GM19452 (cell line): ENCODE data around the gene GBF1.

ENCODE experiments used
- ATAC-seq: cut with Tn5 transposase; IDR thresholded peaks from one replicate; pipeline ENCODE4 v1.9.1; 2021; ENCODE audit not compliant: unreplicated experiment

GBF1 gene

GRCh38 chr10:102406815-102407214, 161.5 kb downstream of the GBF1 start:
- ATAC-seq, result no peak

DNA sequence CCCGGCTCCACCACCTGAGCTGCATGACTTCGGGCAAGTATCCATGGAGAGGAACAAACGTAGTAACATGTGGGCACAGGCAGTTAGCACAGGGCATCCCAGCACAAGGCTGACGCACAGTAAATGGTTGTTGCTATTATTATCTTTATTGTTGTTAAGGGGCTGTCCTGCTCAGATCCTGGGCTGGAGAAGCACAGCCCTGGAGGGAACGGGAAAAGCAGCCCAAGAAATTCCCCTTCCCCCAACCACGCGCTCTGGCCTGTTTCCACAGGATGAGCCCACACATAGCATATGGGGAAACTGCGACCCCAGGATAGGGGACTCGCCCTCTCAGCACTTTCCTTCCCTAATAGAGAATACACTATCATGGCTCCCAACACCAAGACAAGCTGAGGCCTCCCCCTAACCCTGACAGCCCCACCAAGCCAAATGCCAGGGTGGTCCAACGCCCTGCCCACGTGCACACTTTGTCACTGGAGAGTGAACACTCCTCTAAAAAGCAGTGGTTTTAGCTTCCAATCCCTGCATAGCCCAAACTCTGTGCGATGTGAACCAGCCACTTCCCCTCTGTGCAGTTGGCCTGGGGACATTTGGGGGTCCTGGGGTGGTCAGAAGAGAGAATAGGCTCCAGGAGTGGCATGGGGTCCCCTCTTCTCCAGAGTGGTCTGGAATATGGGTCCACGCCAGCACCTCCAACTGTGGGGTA, 162.2 kb downstream of the GBF1 start:
- ATAC-seq, result no peak

DNA sequence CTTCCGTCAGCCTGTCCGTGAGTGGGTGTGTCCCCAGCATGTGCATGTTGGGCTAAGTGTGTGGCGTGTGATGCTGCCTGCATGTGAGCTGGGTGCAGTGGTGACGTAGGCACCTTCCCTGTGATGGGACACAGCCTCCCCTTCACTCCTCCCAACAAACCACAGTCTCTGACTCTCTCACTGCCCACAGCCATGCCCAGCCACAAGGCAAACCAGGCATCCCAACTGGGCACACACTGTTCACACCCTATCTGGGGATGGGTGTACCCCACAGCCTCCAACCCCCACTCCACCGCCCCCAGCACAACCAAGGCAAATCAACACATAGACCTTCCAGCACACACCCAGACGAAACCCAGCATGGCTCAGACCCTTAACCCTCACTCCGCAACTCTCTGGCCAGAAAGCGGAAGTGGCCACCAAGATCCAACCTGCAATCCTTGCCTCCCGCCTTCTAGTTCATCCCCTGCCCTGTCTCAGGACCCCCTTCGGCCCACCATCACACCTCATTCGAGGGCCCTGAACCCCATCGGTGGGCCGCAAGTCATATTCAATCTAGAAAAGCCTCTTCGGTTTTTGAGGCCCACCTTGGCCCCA, 162.9 kb downstream of the GBF1 start:
- ATAC-seq, result no peak

- no peak for ATAC-seq
These were observed 163.6 kb downstream of the GBF1 start for GRCh38 chr10:102408728-102409603.

DNA sequence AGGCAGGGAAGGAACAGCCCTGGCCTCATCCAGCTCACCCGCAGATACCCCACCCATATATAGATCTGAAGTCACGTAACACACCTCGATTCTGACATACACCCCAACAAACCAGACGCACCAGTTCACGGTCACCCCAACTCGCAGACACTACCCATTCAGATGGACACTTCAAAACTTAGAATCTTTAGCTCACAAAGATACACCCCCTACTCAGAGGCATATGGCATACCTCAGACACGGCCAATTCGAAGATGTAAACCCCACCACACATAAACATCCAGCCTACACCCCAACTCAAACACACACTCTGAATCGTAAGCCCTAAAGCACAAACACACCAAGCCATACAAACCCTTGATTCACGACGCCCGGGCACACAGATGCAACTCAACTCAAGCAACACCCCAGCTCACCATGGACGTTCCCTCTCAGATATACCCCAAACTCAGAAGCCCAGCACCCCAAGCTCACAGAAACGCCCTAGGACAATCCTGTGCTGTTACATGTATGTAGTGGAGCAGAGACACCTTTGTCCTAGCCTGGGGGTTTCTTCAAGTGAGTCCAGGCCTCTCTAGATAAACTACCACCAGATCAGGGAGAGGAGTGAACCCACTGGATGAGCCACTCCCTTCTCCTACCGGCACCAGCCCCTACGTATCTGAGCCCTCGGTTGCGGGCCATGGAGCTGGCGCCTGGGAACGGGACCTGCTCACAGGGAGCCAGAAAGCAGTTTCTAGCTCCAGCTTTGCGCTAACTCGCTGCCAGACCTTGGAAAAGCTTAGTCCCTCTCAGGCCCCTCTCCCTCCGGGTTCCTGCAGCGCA, 164.5 kb downstream of the GBF1 start:
- no peak for ATAC-seq

DNA sequence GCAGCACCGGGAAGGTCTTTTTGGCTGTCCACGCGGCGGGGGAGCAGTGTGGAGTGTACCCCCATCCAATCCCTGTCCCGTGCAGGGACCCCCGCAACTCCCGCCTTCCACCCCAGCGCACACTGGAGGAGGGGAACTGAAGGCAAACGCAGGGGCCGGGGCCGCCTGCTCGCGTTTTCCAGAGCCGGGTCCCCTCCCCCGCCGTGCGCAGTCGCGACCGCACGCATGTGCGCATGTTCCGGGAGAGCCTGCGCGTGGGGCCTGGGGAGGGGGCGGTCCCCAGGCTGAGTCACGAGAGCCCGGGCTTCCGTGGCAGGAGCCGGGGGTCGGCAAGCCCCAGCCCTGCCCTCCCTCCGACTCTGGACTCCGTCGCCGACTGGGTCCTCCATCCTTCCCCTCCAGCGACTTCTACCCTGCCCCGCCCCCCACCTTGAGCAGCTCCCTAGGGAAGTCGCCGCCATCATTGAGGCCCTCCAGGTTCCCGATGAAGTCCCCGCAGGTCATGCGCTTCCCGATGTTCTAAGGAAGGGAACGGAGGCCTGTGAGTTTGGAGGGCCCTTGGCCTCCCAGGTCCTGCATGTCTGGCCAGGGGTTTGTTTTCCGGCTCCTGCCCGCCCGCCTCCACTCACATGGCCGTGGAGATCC, 165.2 kb downstream of the GBF1 start:
- ATAC-seq, result no peak

GRCh38 chr10:102411341-102412255, 166.3 kb downstream of the GBF1 start:
- ATAC-seq, result no peak

DNA sequence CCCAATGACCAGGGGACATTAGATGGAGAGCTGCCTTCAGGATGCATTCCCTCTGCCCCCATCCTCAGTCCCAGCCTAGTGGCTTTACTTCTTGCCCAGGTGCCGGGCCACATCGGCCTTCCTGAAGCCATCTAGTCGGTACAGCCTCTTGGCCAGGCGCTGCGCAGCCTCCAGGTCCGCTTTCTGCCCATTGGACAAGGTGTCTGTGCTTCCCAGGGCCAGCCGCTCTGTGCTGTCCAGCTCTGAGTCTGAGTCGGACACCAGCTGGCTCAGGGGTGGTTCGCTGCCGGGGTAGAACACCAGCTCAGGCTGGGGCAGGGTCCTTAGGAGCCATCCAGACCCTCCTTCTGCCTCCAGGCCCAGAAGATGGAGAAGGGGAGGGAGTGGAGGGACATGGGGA, 167.0 kb downstream of the GBF1 start:
- no peak for ATAC-seq

- no peak for ATAC-seq
These were observed 167.8 kb downstream of the GBF1 start for GRCh38 chr10:102413053-102413705.

DNA sequence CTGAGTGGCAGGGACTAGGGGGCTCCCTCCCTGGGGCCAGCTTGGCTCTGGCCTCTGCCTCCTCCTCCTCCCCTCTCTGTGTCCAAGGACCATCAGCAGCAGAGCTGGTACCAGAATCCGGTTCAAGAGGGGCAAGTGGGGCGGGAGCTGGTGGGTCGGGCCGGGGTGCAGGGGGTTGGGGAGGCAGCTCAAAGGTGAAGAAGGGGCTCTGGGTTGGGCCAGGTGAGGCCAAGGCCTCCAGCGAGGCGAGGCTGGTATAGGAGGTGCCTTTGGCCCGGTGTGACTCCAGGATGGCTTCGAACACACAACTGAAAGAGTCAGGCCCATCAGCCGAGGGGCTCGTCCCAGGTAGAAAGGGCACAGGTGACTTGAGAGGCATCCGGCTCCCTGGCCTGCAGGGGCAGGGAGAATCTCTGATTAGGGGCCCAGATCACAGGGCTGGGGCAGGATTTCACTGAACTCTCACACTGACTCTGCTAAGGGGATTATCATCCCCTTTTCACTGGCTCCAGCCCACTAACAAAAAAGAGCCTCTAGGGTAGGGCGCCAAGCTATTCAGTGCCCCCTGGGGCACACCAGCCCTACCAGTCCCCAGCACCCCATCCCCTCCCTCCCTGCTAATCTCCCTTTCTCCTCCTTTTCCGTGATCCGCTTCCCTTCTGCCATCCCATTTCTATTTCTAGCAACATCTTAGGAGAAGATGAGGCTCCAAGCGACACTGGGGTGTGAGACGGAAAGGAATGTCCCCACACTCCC, 168.7 kb downstream of the GBF1 start:
- ATAC-seq, result no peak

GRCh38 chr10:102414749-102415148, 169.4 kb downstream of the GBF1 start:
- no peak for ATAC-seq

DNA sequence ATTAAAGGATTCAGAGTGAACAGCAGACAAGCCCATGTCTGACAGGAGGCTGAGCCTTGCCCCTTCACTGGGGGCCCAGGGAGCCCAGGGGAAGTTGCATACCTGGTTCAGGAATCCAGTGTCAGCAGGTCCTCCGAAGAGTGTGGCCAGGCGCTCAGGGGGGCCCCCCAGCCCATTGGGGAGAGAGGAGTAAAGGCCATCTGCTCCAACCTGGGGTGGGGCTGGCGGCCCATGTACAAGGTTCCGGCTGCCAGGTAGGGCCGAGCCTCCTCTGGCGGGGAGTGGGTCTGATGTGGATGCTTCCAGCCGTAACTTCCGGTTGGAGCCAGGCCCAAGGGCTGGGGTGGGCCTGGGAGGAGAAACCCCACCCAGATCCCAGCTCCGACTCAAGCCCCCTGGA, 171.0 kb downstream of the GBF1 start:
- no peak for ATAC-seq

DNA sequence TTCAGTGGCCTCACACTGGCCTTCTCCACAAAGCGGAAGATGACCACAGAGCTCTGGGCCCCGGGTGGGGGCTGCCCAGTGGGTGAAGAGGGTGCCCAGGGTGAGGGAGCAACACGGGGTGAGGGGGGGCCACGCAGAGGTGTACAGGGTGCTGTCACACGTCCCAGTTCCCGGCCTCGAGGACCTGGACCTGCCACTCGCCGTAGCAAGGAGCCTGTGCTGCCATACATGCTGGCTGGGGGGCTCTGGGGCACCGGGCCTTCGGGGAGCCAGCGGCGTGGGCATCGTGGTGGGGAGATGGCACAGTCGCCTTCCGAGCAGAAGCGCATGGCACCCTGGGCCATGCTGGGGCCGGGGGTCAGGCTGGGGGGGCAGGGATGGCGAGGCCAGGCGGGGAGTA, 171.4 kb downstream of the GBF1 start:
- ATAC-seq, result no peak

DNA sequence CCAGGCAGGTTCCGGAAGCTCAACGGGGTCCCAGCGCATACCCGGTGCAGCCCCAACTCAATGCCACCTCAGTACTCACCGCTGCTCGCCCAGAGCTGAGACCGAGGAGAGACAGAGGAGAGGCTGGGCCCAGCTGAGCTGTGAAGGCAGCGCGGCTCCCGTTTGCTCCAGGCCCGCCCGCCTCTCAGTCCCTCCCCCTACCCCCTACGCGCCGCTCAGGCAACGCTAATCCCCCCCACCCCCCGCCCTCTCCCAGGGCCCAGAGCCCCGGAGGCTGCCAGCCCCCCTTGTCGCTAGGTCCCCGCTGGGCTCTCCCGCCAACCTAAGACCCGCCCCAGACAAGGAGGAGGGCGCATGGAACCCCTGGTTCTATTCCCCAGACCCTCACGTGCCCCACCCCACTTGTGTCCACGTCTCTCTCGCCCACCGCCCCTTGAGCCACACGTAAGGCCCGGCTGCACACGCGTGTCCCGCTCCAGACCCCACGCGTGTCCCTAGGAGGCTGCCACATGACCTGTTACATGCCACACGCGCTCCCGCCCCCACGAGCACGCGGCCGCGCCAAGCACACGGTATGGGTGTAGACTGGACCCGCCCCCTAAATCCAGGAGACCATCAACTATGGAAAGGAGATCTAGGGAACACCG, 173.4 kb downstream of the GBF1 start, which contains the start of gene PSD:
PSD (minus strand) TSS at position 164 of the 647 bp plus-strand sequence. CDS start 1,747 bp downstream, outside the sequence.
- no peak for ATAC-seq

DNA sequence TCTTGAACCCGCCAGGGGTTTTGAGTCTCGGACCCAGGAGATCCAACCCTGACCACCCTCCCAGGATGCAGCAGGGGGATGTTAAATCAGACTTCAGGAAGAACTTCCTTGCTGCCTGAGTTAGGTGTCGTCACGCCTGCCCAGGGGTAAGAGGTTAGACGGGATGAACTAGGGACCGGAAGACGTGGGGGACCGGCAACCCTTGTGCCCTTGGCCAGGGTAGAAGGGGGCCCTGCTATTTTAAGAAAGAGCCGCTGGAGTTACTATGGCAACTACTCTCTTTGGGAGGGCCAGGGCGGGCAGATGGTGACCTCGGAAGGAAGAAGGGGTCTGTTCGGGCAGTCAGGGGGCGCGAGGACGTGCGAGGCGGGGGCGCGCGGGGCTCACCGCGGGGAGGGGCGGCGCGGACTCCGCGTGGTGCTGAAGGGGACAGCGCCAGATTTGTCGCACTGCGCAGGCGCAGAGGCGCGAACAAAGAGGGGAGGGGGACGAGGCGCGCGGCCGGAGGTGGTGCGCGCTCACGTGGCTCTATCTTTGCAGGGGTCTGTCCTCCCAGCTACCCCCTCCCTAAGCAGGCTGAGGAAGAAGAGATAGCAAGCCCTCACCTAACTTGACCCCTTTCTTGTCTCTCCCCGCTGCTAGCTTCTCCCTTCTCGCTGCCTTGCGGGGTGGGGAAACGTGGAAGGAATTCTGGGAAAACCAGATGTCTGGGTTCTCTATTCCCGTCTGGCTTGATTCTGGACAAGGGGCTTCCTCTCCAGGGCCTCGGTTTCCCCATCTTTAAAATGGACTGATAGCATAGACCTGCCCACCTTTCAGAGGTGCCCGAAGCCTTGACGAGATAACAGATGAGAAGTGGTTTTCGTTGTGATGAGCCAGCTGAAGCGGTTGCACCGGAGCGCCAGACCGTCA, 174.2 kb downstream of the GBF1 start:
- ATAC-seq, result no peak

GRCh38 chr10:102420181-102420713, 174.9 kb downstream of the GBF1 start:
- ATAC-seq, result no peak
